ENCODE measurements around the gene HKDC1. TPM values are rescaled to one million over a fixed set of nuclear protein-coding genes. Genes with fewer than 3 reads are reported as not detected.

Gene HKDC1
- total RNA-seq, 1 donor from 2014 or later, result 41.2 TPM

- no peak for DNase-seq (ENCODE audit: low spot score)
Observed at GRCh38 chr10:69216577-69217118, 3.5 kb upstream of the HKDC1 start.

- no peak for DNase-seq (ENCODE audit: low spot score)
Observed at GRCh38 chr10:69217119-69217754, 2.9 kb upstream of the HKDC1 start.

- DNase-seq (ENCODE audit: low spot score), result no peak
Observed at GRCh38 chr10:69218831-69219230, 1.3 kb upstream of the HKDC1 start.

GRCh38 chr10:69220507-69220906, 375 bp downstream of the HKDC1 start:
- DNase-seq (ENCODE audit: low spot score), result no peak

- peak; percentile 75 for DNase-seq (ENCODE audit: low spot score)
Observed at GRCh38 chr10:69222157-69223027, 2.3 kb downstream of the HKDC1 start.

GRCh38 chr10:69223028-69223342, 2.9 kb downstream of the HKDC1 start:
- no peak for DNase-seq (ENCODE audit: low spot score)

- no peak for DNase-seq (ENCODE audit: low spot score)
Observed at GRCh38 chr10:69224862-69225657, 4.9 kb downstream of the HKDC1 start.

GRCh38 chr10:69225681-69226080, 5.5 kb downstream of the HKDC1 start:
- no peak for DNase-seq (ENCODE audit: low spot score)

GRCh38 chr10:69226919-69227450, 6.9 kb downstream of the HKDC1 start:
- no peak for DNase-seq (ENCODE audit: low spot score)

GRCh38 chr10:69228151-69228550, 8.0 kb downstream of the HKDC1 start:
- DNase-seq (ENCODE audit: low spot score), result no peak

- DNase-seq (ENCODE audit: low spot score), result no peak
Observed at GRCh38 chr10:69229616-69229916, 9.4 kb downstream of the HKDC1 start.

GRCh38 chr10:69230128-69230527, 10.0 kb downstream of the HKDC1 start:
- no peak for DNase-seq (ENCODE audit: low spot score)

GRCh38 chr10:69232252-69232651, 12.1 kb downstream of the HKDC1 start:
- no peak for DNase-seq (ENCODE audit: low spot score)

- no peak for DNase-seq (ENCODE audit: low spot score)
Observed at GRCh38 chr10:69232736-69233480, 12.8 kb downstream of the HKDC1 start.

- DNase-seq (ENCODE audit: low spot score), result no peak
Observed at GRCh38 chr10:69234447-69234846, 14.3 kb downstream of the HKDC1 start.

GRCh38 chr10:69237528-69238159, 17.5 kb downstream of the HKDC1 start:
- peak; percentile 90 for DNase-seq (ENCODE audit: low spot score)

- DNase-seq (ENCODE audit: low spot score), result no peak
Observed at GRCh38 chr10:69239136-69239535, 19.0 kb downstream of the HKDC1 start.

- DNase-seq (ENCODE audit: low spot score), result no peak
Observed at GRCh38 chr10:69239816-69240434, 19.8 kb downstream of the HKDC1 start.

GRCh38 chr10:69240455-69240854, 20.3 kb downstream of the HKDC1 start:
- no peak for DNase-seq (ENCODE audit: low spot score)

GRCh38 chr10:69241575-69241974, 21.4 kb downstream of the HKDC1 start:
- no peak for DNase-seq (ENCODE audit: low spot score)
